ENCODE measurements around the gene MRPS9. TPM values are rescaled to one million over a fixed set of nuclear protein-coding genes. Genes with fewer than 3 reads are reported as not detected.

Gene MRPS9
- total RNA-seq (10 to 100 TPM; 24.1 to 76.3 (median 34.3) TPM), polyA plus RNA-seq (10 to 100 TPM; 45.4 to 69.2 (median 59.1) TPM)
- long read RNA-seq, donor 1, transcript MRPS9-201 (11 exons, 1,500 nt) = major isoform, 31 of 62 reads
- long read RNA-seq, donor 1, transcript MRPS9-203 (4 exons, 982 nt) = minor isoform, 21 of 62 reads
- long read RNA-seq, donor 1, partial matches to known transcripts = 10 of 62 reads
- long read RNA-seq, donor 1, other reads (novel, unspliced or antisense) = 0 of 62 reads
- long read RNA-seq, donor 2, transcript MRPS9-201 (11 exons, 1,500 nt) = minor isoform, 23 of 62 reads
- long read RNA-seq, donor 2, transcript MRPS9-203 (4 exons, 982 nt) = major isoform, 32 of 62 reads
- long read RNA-seq, donor 2, partial matches to known transcripts = 7 of 62 reads
- long read RNA-seq, donor 2, other reads (novel, unspliced or antisense) = 0 of 62 reads
- long read RNA-seq, donor 3, transcript MRPS9-203 (4 exons, 982 nt) = minor isoform, 7 of 22 reads
- long read RNA-seq, donor 3, transcript MRPS9-201 (11 exons, 1,500 nt) = major isoform, 15 of 22 reads
- long read RNA-seq, donor 3, partial matches to known transcripts = 0 of 22 reads
- long read RNA-seq, donor 3, other reads (novel, unspliced or antisense) = 0 of 22 reads
- long read RNA-seq, donor 4, transcript MRPS9-201 (11 exons, 1,500 nt) = major isoform, 97 of 107 reads
- long read RNA-seq, donor 4, partial matches to known transcripts = 8 of 107 reads
- long read RNA-seq, donor 4, other reads (novel, unspliced or antisense) = 2 of 107 reads
- long read RNA-seq, donor 5, transcript MRPS9-201 (11 exons, 1,500 nt) = major isoform, 90 of 99 reads
- long read RNA-seq, donor 5, partial matches to known transcripts = 3 of 99 reads
- long read RNA-seq, donor 5, other reads (novel, unspliced or antisense) = 6 of 99 reads
- long read RNA-seq, donor 6, transcript MRPS9-201 (11 exons, 1,500 nt) = major isoform, 35 of 42 reads
- long read RNA-seq, donor 6, partial matches to known transcripts = 5 of 42 reads
- long read RNA-seq, donor 6, other reads (novel, unspliced or antisense) = 2 of 42 reads
- long read RNA-seq, donor 7, transcript MRPS9-201 (11 exons, 1,500 nt) = minor isoform, 7 of 24 reads
- long read RNA-seq, donor 7, transcript MRPS9-203 (4 exons, 982 nt) = major isoform, 17 of 24 reads
- long read RNA-seq, donor 7, partial matches to known transcripts = 0 of 24 reads
- long read RNA-seq, donor 7, other reads (novel, unspliced or antisense) = 0 of 24 reads
- long read RNA-seq, donor 8, transcript MRPS9-203 (4 exons, 982 nt) = minor isoform, 23 of 49 reads
- long read RNA-seq, donor 8, transcript MRPS9-201 (11 exons, 1,500 nt) = major isoform, 26 of 49 reads
- long read RNA-seq, donor 8, partial matches to known transcripts = 0 of 49 reads
- long read RNA-seq, donor 8, other reads (novel, unspliced or antisense) = 0 of 49 reads
- long read RNA-seq, donor 9, transcript MRPS9-201 (11 exons, 1,500 nt) = major isoform, 26 of 59 reads
- long read RNA-seq, donor 9, transcript MRPS9-203 (4 exons, 982 nt) = minor isoform, 14 of 59 reads
- long read RNA-seq, donor 9, partial matches to known transcripts = 19 of 59 reads
- long read RNA-seq, donor 9, other reads (novel, unspliced or antisense) = 0 of 59 reads
- long read RNA-seq, donor 10, transcript MRPS9-203 (4 exons, 982 nt) = minor isoform, 8 of 19 reads
- long read RNA-seq, donor 10, transcript MRPS9-201 (11 exons, 1,500 nt) = major isoform, 11 of 19 reads
- long read RNA-seq, donor 10, partial matches to known transcripts = 0 of 19 reads
- long read RNA-seq, donor 10, other reads (novel, unspliced or antisense) = 0 of 19 reads

- peak in 1 of 2 donors; percentile 62 for TF ChIP-seq POLR2A (IDR thresholded peaks at IDR 0.05)
- TF ChIP-seq, protein P1, sequence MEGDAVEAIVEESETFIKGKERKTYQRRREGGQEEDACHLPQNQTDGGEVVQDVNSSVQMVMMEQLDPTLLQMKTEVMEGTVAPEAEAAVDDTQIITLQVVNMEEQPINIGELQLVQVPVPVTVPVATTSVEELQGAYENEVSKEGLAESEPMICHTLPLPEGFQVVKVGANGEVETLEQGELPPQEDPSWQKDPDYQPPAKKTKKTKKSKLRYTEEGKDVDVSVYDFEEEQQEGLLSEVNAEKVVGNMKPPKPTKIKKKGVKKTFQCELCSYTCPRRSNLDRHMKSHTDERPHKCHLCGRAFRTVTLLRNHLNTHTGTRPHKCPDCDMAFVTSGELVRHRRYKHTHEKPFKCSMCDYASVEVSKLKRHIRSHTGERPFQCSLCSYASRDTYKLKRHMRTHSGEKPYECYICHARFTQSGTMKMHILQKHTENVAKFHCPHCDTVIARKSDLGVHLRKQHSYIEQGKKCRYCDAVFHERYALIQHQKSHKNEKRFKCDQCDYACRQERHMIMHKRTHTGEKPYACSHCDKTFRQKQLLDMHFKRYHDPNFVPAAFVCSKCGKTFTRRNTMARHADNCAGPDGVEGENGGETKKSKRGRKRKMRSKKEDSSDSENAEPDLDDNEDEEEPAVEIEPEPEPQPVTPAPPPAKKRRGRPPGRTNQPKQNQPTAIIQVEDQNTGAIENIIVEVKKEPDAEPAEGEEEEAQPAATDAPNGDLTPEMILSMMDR (IDR thresholded peaks at IDR 0.05) = no peak
- no peaks in the 10 kb centered on the region for H3K36me3 ChIP-seq (replicated peaks in 1 of 2)
- no peaks in the 10 kb centered on the region for H3K27me3 ChIP-seq
- H3K9me3 ChIP-seq (replicated peaks in 1 of 3) = no peaks in the 10 kb centered on the region
- peak within 1 kb of the TSS in 4 of 5 donors; percentile 67 to 79 (median 68) for H3K27ac ChIP-seq
- intact Hi-C loops (cut with DNase I) = no loop called here
- WGBS, 4 donors = 1 to 2% (median 1%) methylated on average over 21 to 55 of the region's 55 CpGs
- H3K4me1 ChIP-seq (replicated peaks in 1 of 2) = peaks cover 5 to 41% of the 10 kb centered on the region in 2 donors
- peak; percentile 98 to 99 (median 99) for DNase-seq
- H3K4me3 ChIP-seq = peak within 1 kb of the TSS; percentile 53 to 99 (median 67)
Observed at GRCh38 chr2:105037572-105038382, at the start of gene MRPS9. Gene MRPS9 (plus strand): TSS chr2:105038069. CDS start chr2:105038093, 24 bp downstream.

DNA sequence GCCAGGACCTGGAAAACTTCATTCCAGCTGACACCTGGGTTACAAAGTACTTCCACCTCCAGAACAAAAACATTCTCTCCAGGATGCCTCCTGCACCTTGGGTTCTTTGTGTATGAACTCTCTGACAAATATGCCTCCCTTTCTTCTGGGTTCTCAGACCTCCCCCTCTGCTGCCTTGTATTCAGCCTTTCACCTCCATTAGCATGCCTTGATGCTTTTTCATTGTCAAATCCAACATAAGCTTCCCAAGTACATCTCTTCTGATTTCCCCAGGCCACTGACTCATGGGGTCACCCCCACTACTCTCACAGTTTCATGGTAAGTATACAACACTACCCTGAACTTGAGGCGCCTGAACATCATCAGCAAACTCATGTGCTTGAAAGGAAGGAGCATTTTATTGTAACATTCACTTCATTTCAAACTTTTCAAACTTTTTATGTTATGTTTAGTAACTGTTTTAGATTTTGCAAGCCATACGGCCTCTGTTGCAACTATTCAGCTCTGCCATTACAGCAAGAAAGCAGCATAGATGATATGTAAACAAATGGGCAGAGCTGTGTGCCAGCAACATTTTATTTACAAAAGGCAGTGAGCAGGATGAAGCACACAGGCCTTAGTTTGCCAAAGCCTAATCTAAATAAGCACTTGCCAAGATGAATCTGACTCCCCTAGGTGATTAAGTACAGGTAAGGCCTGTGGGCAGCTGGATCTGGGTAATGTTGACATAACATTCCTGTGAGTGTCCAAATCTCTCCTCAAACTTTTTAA is 32.5 kb upstream of the MRPS9 start:
- H3K4me3 ChIP-seq = no peak overlapping the region
- H3K36me3 ChIP-seq (replicated peaks in 1 of 2) = no peaks in the 10 kb centered on the region
- H3K27me3 ChIP-seq = no peaks in the 10 kb centered on the region
- H3K9me3 ChIP-seq (replicated peaks in 1 of 3) = no peaks in the 10 kb centered on the region
- H3K27ac ChIP-seq = no peak overlapping the region
- no peaks in the 10 kb centered on the region for H3K4me1 ChIP-seq (replicated peaks in 1 of 2)
- intact Hi-C loops (cut with DNase I) = no loop called here
- no peak for TF ChIP-seq POLR2A (IDR thresholded peaks at IDR 0.05)
- TF ChIP-seq, protein P1 (IDR thresholded peaks at IDR 0.05) = no peak
- WGBS, 4 donors = 65 to 79% (median 77%) methylated on average over 2 of the region's 2 CpGs
- DNase-seq = no peak

DNA sequence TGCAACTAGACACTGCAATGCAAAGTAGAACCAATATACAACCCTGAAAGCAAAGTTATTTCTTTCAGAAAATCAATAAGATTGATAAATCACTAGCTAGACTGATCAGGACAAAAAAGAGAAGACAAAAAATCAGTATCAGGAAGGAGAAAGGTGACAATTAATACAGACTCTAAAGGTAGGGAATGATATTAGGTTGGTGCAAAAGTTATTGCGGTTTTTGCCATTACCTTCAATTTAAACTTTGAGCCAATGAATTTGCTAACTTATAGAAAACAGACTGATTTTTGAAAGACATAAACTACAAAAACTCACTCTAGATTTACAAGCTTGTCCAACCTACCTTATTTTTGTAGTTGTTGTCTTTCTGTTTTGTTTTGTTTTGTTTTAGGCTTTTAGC is 30.5 kb upstream of the MRPS9 start:
- Histone ChIP-seq H3K4me1 (replicated peaks in 1 of 2) (no peaks in the 10 kb centered on the region), H3K27ac (no peak overlapping the region), H3K9me3 (replicated peaks in 1 of 3) (no peaks in the 10 kb centered on the region), H3K27me3 (no peaks in the 10 kb centered on the region), H3K4me3 (no peak overlapping the region), H3K36me3 (replicated peaks in 1 of 2) (no peaks in the 10 kb centered on the region)
- no peak for DNase-seq
- no peak for TF ChIP-seq POLR2A (IDR thresholded peaks at IDR 0.05)
- TF ChIP-seq, protein P1 (IDR thresholded peaks at IDR 0.05) = no peak
- 89 to 97% (median 90%) methylated on average over 1 of the region's 1 CpG for WGBS, 4 donors
- intact Hi-C loops (cut with DNase I) = no loop called here
